Ishikawa (cell line): ENCODE data around the gene ZBTB3.
A peak's percentile ranks its signal among the peaks of the same experiment; 100 is the strongest.

Experiments used
- CEBPB ChIP-seq: IDR thresholded peaks from 2 replicates; pipeline ENCODE4 v1.6.1; 2012
- CREB1 ChIP-seq: IDR thresholded peaks from 2 replicates; pipeline ENCODE4 v1.6.1; 2012; ENCODE audit warnings: low read depth
- EGR1 ChIP-seq: IDR thresholded peaks from 2 replicates; pipeline ENCODE4 v1.6.1; 2012
- EP300 ChIP-seq: IDR thresholded peaks from 2 replicates; pipeline ENCODE4 v1.6.1; 2012; ENCODE audit warnings: borderline replicate concordance
- MAX ChIP-seq: IDR thresholded peaks from 2 replicates; pipeline ENCODE4 v1.6.1; 2012
- NFIC ChIP-seq: IDR thresholded peaks from 2 replicates; pipeline ENCODE4 v1.6.1; 2012
- RAD21 ChIP-seq: IDR thresholded peaks from 2 replicates; pipeline ENCODE4 v1.6.1; 2012; ENCODE audit warnings: low read depth
- REST ChIP-seq: IDR thresholded peaks from 2 replicates; pipeline ENCODE4 v1.6.1; 2012; ENCODE audit warnings: low read depth, mild to moderate bottlenecking
- TAF1 ChIP-seq: IDR thresholded peaks from 2 replicates; pipeline ENCODE4 v1.6.1; 2012; ENCODE audit warnings: low read depth, mild to moderate bottlenecking
- YY1 ChIP-seq: IDR thresholded peaks from 2 replicates; pipeline ENCODE4 v1.6.1; 2012; ENCODE audit warnings: low read depth

- TF ChIP-seq YY1 (no peak), CREB1 (no peak), NFIC (no peak), RAD21 (no peak), EP300 (no peak), CEBPB (no peak), TAF1 (peak; percentile 28; the same call in 1 of the 2 replicates), MAX (peak; percentile 65; the same call in 1 of the 2 replicates), REST (no peak), EGR1 (peak; percentile 83)
Measured at GRCh38 chr11:62771144-62772021, 17.4 kb upstream of the ZBTB3 start, which contains the start of gene TAF6L.
